NCI-H2196 (cell line): ENCODE measurements around the gene PPP2R2C.

Source experiments
- DNase-seq: peaks from one replicate; lab custom pipeline; 2025; ENCODE audit not compliant: unreplicated experiment; lab: John Stamatoyannopoulos, UW

The PPP2R2C gene

GRCh38 chr4:6347511-6348045 is 124.8 kb downstream of the PPP2R2C start:
- no peak for DNase-seq

- DNase-seq, result no peak
Observed at GRCh38 chr4:6346373-6347110, 125.9 kb downstream of the PPP2R2C start.

- no peak for DNase-seq
Observed at GRCh38 chr4:6345866-6346265, 126.5 kb downstream of the PPP2R2C start.

- no peak for DNase-seq
Observed at GRCh38 chr4:6345096-6345830, 127.2 kb downstream of the PPP2R2C start.

- DNase-seq, result no peak
Observed at GRCh38 chr4:6343939-6344408, 128.4 kb downstream of the PPP2R2C start.

GRCh38 chr4:6342530-6343293 is 129.7 kb downstream of the PPP2R2C start:
- DNase-seq, result peak; percentile 56

- no peak for DNase-seq
Observed at GRCh38 chr4:6341696-6342095, 130.7 kb downstream of the PPP2R2C start.

- DNase-seq, result no peak
Observed at GRCh38 chr4:6340446-6341015, 131.9 kb downstream of the PPP2R2C start.

GRCh38 chr4:6339818-6340445 is 132.5 kb downstream of the PPP2R2C start:
- DNase-seq, result no peak

- DNase-seq, result no peak
Observed at GRCh38 chr4:6338951-6339817, 133.2 kb downstream of the PPP2R2C start.

GRCh38 chr4:6338175-6338950 is 134.1 kb downstream of the PPP2R2C start:
- DNase-seq, result no peak

- no peak for DNase-seq
Observed at GRCh38 chr4:6337331-6337935, 135.0 kb downstream of the PPP2R2C start.

GRCh38 chr4:6336166-6336565 is 136.2 kb downstream of the PPP2R2C start:
- no peak for DNase-seq

- DNase-seq, result no peak
Observed at GRCh38 chr4:6335040-6335590, 137.3 kb downstream of the PPP2R2C start.

GRCh38 chr4:6334203-6334887 is 138.1 kb downstream of the PPP2R2C start:
- no peak for DNase-seq

GRCh38 chr4:6333301-6334202 is 138.9 kb downstream of the PPP2R2C start:
- no peak for DNase-seq

GRCh38 chr4:6332669-6333050 is 139.8 kb downstream of the PPP2R2C start:
- DNase-seq, result no peak
